Transverse colon (tissue), 4 donors: ENCODE data around the gene PTPRG.

Source experiments
- CTCF ChIP-seq, 5 experiments: fragments of 200-600 bp in 3 of 5; fragments of 450-650 bp in 2 of 5; sonication (generic) in 3 of 5; IDR thresholded peaks; 1 replicate in 2 of 5; 2 replicates in 3 of 5; pipeline ENCODE4 v1.5.1; 2016 to 2017; ENCODE audit warnings: antibody characterized with exemption in 5 of 5, inconsistent platforms in 3 of 5, mild to moderate bottlenecking in 2 of 5, moderate library complexity in 1 of 5
- EP300 ChIP-seq: sonication (generic); formaldehyde crosslinking; IDR thresholded peaks from one replicate; pipeline ENCODE4 v1.6.1; 2017; ENCODE audit warnings: antibody characterized with exemption, low read depth
- POLR2A ChIP-seq: fragments of 450-650 bp; IDR thresholded peaks from one replicate; pipeline ENCODE4 v1.6.1; 2016; ENCODE audit warnings: antibody characterized with exemption, mild to moderate bottlenecking, moderate library complexity
- POLR2AphosphoS5 ChIP-seq, 3 donors: sonication (generic); formaldehyde crosslinking; IDR thresholded peaks; one replicate each; pipeline ENCODE4 v1.6.1; 2016; ENCODE audit warnings: antibody characterized with exemption in 3 of 3

DNA sequence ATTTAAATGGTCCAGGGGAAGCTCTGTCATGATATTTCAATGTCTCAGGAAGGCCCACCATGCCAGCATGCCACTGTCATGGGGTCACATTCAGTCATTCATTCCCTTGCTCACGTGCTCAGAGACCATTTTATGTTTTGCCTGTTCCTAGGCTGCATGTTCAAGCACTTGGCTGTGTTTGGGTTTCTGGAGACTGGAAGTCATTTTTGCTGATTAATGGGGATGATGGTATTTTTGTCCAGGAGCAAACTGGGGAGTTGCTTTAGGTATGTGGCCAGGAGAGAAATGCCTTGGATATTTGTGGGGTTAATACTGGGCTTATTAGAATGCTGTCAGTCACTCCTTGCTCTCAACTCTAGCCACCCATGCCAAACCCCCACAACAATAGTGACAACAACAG lies 303.5 kb downstream of the PTPRG start:
- TF ChIP-seq POLR2A, result no peak
- no peak for TF ChIP-seq CTCF (IDR thresholded peaks at IDR 0.05)
- no peak for TF ChIP-seq EP300
- TF ChIP-seq POLR2AphosphoS5 (IDR thresholded peaks at IDR 0.05), result no peak
